AG04450 (cell line): ENCODE data around the gene TMEM9. TPM values are rescaled to one million over a fixed set of nuclear protein-coding genes. Genes with fewer than 3 reads are reported as not detected.

Source experiments
- CTCF ChIA-PET: fragments of 300-600, 350-600 bp; formaldehyde crosslinking; extraction: SDS; loops from one replicate; lab custom pipeline; 2022; ENCODE audit warnings: antibody characterized with exemption, inconsistent platforms; lab: Charles Lee
- POLR2A ChIA-PET: fragments of 350-600 bp; formaldehyde crosslinking; extraction: SDS; loops from one replicate; lab custom pipeline; 2021; ENCODE audit warnings: antibody characterized with exemption, inconsistent platforms; lab: Yijun Ruan, JAX
- DNase-seq: peaks from one replicate; pipeline ENCODE4 v3.0.0-alpha.2; 2011; ENCODE audit warnings: low read depth, low spot score
- H3K27ac ChIP-seq: one replicate; pipeline ENCODE4 v1.5.1; 2012; ENCODE audit warnings: low read depth, low read length, control low read depth
- H3K27me3 ChIP-seq: one replicate; pipeline ENCODE4 v1.6.0; 2012; ENCODE audit warnings: low read length; ENCODE audit not compliant: control insufficient read depth, insufficient read depth
- H3K4me3 ChIP-seq: 2 replicates; pipeline ENCODE4 v1.5.1; 2011; ENCODE audit warnings: mild to moderate bottlenecking, low read depth, low read length, control low read depth
- H3K9me3 ChIP-seq: 2 replicates; pipeline ENCODE4 v1.5.1; 2012; ENCODE audit warnings: low read length; ENCODE audit not compliant: control insufficient read depth, insufficient read depth
- polyA plus RNA-seq: library from polyadenylated mRNA; depleted of rRNA; stranded (reverse); fragments of >200 nt; gene quantifications from 2 replicates; pipeline ENCODE4 v1.2.3, GENCODE V29; 2011
- TF ChIP-seq, protein P1 (sequence below): IDR thresholded peaks from 2 replicates; pipeline ENCODE4 v1.5.1; 2011; ENCODE audit warnings: low read depth, low read length, control low read depth, inconsistent platforms

Gene TMEM9
- polyA plus RNA-seq, 1 experiment, result 81.7 TPM

DNA sequence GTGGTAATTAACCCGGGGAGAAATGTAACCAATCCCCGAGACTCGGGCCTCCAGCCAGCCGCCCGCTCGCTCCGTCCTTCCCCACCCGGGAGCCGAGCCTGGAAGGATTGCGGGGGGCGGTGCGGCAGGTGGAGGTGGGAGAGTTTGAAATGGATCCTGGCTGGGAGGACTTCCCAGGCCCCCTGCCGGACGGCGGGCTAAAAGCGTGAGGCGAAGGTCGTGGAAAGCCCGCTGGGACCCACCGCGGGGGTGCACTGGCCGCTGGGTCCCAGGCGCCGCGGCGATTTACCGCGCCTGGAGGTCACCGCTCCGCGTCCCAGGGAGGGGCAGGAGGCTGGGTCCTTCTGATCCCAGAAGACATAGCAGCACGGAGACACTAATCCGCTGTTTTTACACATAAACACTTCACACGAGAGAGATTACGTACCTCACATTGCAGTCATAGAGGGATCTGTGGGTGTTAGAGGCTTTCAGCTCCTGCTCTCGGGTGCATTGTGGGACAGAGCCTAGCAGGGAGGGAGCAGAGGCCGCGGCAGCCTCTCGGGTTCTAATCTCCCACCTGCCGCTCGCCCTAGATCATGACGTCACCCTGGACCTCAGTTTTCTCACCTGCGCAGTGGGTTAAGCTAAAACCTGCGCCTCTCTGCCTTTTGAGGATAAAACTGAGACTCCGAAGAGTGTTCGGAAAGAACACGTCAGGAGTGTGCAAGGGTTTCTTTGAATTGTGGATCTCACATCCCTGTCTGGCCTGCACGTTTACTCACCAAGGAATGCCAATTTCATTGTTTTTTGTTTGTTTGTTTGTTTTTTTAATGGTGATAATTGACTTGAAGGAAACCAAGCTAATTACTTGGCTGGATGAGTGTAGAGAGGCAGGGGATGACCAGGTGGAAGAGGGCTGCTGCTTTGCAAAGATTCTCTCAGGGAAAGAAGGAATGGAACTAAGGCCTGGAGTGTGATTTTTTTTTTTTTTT, 17.1 kb upstream of the TMEM9 start:
- H3K27ac ChIP-seq, result peak overlapping the region; percentile 31
- POLR2A ChIA-PET, result no interaction called here
- H3K9me3 ChIP-seq, result peaks cover 5% of the 10 kb centered on the region
- peak overlapping the region; percentile 70 for H3K4me3 ChIP-seq
- DNase-seq, result no peak
- H3K27me3 ChIP-seq, result peaks cover 10% of the 10 kb centered on the region
- CTCF ChIA-PET, result interaction anchor here (0.8 to 3.1 kb wide), 4 partner anchors 12 to 200 kb away, joined by 3 to 12 read pairs (median 4); no protein-coding TSS in a partner anchor
- TF ChIP-seq, protein P1, sequence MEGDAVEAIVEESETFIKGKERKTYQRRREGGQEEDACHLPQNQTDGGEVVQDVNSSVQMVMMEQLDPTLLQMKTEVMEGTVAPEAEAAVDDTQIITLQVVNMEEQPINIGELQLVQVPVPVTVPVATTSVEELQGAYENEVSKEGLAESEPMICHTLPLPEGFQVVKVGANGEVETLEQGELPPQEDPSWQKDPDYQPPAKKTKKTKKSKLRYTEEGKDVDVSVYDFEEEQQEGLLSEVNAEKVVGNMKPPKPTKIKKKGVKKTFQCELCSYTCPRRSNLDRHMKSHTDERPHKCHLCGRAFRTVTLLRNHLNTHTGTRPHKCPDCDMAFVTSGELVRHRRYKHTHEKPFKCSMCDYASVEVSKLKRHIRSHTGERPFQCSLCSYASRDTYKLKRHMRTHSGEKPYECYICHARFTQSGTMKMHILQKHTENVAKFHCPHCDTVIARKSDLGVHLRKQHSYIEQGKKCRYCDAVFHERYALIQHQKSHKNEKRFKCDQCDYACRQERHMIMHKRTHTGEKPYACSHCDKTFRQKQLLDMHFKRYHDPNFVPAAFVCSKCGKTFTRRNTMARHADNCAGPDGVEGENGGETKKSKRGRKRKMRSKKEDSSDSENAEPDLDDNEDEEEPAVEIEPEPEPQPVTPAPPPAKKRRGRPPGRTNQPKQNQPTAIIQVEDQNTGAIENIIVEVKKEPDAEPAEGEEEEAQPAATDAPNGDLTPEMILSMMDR, result peak; percentile 52

DNA sequence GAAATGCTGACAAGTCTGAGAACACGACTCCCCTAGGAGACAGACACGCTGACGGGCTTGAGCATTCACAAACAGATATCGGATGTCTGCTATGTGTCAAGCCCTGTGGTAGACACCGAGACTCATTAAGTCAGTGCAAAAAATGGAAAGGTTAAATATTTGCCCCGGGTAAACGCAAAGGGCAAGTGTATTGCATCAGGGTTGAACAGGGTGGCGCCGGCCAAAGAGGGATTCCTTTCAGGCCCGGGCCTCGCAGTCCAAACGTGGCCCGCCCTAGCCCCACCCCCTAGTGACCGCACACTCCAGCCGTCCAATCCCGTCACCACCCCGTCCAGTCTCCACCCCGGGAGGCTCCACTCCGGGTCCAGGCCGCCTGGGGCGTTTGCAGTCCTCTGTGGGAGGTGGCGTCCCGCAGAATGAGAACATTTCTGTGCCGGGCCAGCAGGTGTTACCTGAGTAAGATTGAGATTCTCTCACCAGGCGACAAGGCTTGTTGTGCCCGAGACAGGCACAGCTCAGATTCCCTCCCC, 16.3 kb upstream of the TMEM9 start:
- POLR2A ChIA-PET, result no interaction called here
- Histone ChIP-seq H3K27me3 (peaks cover 14% of the 10 kb centered on the region), H3K9me3 (peaks cover 5% of the 10 kb centered on the region), H3K4me3 (peak overlapping the region; percentile 70), H3K27ac (peak overlapping the region; percentile 31)
- peak; percentile 50 for DNase-seq
- TF ChIP-seq, protein P1, result no peak
- CTCF ChIA-PET, result interaction anchor here (0.7 to 3.1 kb wide), 4 partner anchors 11 to 299 kb away, joined by 3 to 12 read pairs (median 3); partner anchors contain the start of gene PHLDA3

DNA sequence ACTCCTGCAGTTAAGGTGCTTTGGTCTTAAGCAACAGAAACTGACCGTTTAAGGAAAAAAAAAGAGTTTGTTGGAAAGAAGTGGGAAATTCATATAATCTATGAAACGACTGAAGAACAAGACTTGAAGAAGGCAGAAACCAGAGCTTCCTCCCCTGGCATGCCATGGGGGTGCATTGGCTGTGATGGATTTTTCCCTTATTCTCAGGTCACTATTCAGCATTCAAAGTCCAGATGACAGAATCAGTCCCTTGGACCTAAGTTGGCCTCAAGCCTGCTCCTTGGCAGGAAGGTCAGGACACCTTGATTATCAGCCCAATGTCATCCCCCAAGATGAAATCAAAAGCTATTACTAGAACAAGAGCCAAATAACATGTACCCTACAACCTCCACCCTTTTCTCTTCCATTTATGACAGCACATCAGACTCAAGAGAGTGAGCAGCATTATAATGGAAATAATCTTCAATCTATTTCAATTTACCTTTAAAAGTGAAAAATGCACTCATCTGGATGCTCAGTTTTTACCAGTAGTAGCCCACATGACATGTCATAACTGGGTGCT, 15.8 kb upstream of the TMEM9 start:
- ChIA-PET CTCF (interaction anchor here (0.6 to 3.1 kb wide), 5 partner anchors 15 to 1112 kb away, joined by 3 to 12 read pairs (median 3); partner anchors contain the start of gene PHLDA3), POLR2A (no interaction called here)
- H3K27ac ChIP-seq, result no peak overlapping the region
- TF ChIP-seq, protein P1, result no peak
- no peak overlapping the region for H3K4me3 ChIP-seq
- H3K27me3 ChIP-seq, result peaks cover 15% of the 10 kb centered on the region
- DNase-seq, result no peak
- H3K9me3 ChIP-seq, result peaks cover 5% of the 10 kb centered on the region

GRCh38 chr1:201169203-201169602, 14.9 kb upstream of the TMEM9 start:
- Histone ChIP-seq H3K4me3 (no peak overlapping the region), H3K9me3 (peaks cover 5% of the 10 kb centered on the region), H3K27me3 (peaks cover 22% of the 10 kb centered on the region), H3K27ac (no peak overlapping the region)
- ChIA-PET CTCF (interaction anchor here (0.6 to 3.1 kb wide), 3 partner anchors 16 to 266 kb away, joined by 3 to 12 read pairs (median 3); no protein-coding TSS in a partner anchor), POLR2A (no interaction called here)
- TF ChIP-seq, protein P1, result no peak
- no peak for DNase-seq
